Medulla oblongata (tissue), 1 donor: ENCODE data around the gene LGALS9.
"Not testable (repeated sequence)": the region's sequence is repeated elsewhere in the genome, so short reads cannot be mapped to it uniquely, and the experiment has no call there.

ENCODE experiments used
- DNase-seq: peaks from one replicate; pipeline ENCODE4 v3.0.0-alpha.2; 2015; ENCODE audit errors: extremely low spot score

The LGALS9 gene

GRCh38 chr17:27677191-27677590 lies 46.2 kb downstream of the LGALS9 start:
- DNase-seq = no peak

- DNase-seq = not testable (repeated sequence)
These were observed 55.3 kb downstream of the LGALS9 start for GRCh38 chr17:27686322-27686721.

GRCh38 chr17:27690882-27691281 lies 59.9 kb downstream of the LGALS9 start:
- no peak for DNase-seq

GRCh38 chr17:27695254-27695814 lies 64.3 kb downstream of the LGALS9 start:
- not testable (repeated sequence) for DNase-seq
